GM21825 (cell line): ENCODE results near the gene CHCHD10.
A peak's percentile ranks its signal among the peaks of the same experiment; 100 is the strongest.

ENCODE experiments used
- ATAC-seq: cut with Tn5 transposase; IDR thresholded peaks from one replicate; pipeline ENCODE4 v1.9.1; 2021; ENCODE audit warnings: mild to moderate bottlenecking, moderate library complexity; ENCODE audit not compliant: unreplicated experiment

CHCHD10 gene

GRCh38 chr22:23787910-23788309, 20.1 kb upstream of the CHCHD10 start:
- no peak for ATAC-seq

- no peak for ATAC-seq
Observed at GRCh38 chr22:23787600-23787896, 19.8 kb upstream of the CHCHD10 start.

GRCh38 chr22:23786752-23787599, 19.2 kb upstream of the CHCHD10 start, which contains the start of gene SMARCB1:
Gene SMARCB1, plus strand, starts transcription at chr22:23786966. Its CDS starts 204 bp downstream, at chr22:23787170.
- ATAC-seq: peak; percentile 65

GRCh38 chr22:23786261-23786710, 18.5 kb upstream of the CHCHD10 start:
- ATAC-seq: no peak

GRCh38 chr22:23784215-23784732, 16.5 kb upstream of the CHCHD10 start:
- ATAC-seq: no peak

- no peak for ATAC-seq
Observed at GRCh38 chr22:23783265-23784150, 15.7 kb upstream of the CHCHD10 start.

GRCh38 chr22:23782703-23783102, 14.9 kb upstream of the CHCHD10 start:
- ATAC-seq: no peak

GRCh38 chr22:23782252-23782651, 14.5 kb upstream of the CHCHD10 start:
- ATAC-seq: no peak

GRCh38 chr22:23781511-23782183, 13.9 kb upstream of the CHCHD10 start:
- ATAC-seq: no peak

- ATAC-seq: no peak
Observed at GRCh38 chr22:23781065-23781464, 13.3 kb upstream of the CHCHD10 start.

GRCh38 chr22:23780146-23780748, 12.5 kb upstream of the CHCHD10 start:
- ATAC-seq: no peak

- ATAC-seq: no peak
Observed at GRCh38 chr22:23779731-23780130, 12.0 kb upstream of the CHCHD10 start.

GRCh38 chr22:23779083-23779482, 11.3 kb upstream of the CHCHD10 start:
- no peak for ATAC-seq

- ATAC-seq: no peak
Observed at GRCh38 chr22:23778577-23778900, 10.8 kb upstream of the CHCHD10 start.

- no peak for ATAC-seq
Observed at GRCh38 chr22:23777776-23778576, 10.2 kb upstream of the CHCHD10 start.

- no peak for ATAC-seq
Observed at GRCh38 chr22:23775779-23776375, 8.1 kb upstream of the CHCHD10 start.

- ATAC-seq: no peak
Observed at GRCh38 chr22:23774922-23775436, 7.2 kb upstream of the CHCHD10 start.

- ATAC-seq: no peak
Observed at GRCh38 chr22:23774114-23774921, 6.5 kb upstream of the CHCHD10 start.
